ENCODE results near the gene ME2. TPM values are rescaled to one million over a fixed set of nuclear protein-coding genes. Genes with fewer than 3 reads are reported as not detected.
"Not testable (repeated sequence)": the region's sequence is repeated elsewhere in the genome, so short reads cannot be mapped to it uniquely, and the experiment has no call there.

The ME2 gene
- 80.0 and 82.1 TPM in 2 replicates for total RNA-seq

GRCh38 chr18:50878345-50879301 lies at the start of gene ME2:
Gene ME2 (plus strand): TSS chr18:50879118. CDS start chr18:50895821, 16,703 bp downstream.
- intact Hi-C loops (cut with micrococcal nuclease), result loop anchor here (1.0 to 5.0 kb wide), 9 partner anchors 58 to 1066 kb away; partner anchors contain the start of genes ACAA2, ELAC1, MBD1 and MEX3C

GRCh38 chr18:50829644-50830043 lies 49.3 kb upstream of the ME2 start:
- intact Hi-C loops (cut with micrococcal nuclease), result loop anchor here (10.0 kb wide), 1 partner anchor 835 kb away; no protein-coding TSS in a partner anchor

GRCh38 chr18:50830544-50830943 lies 48.4 kb upstream of the ME2 start:
- intact Hi-C loops (cut with micrococcal nuclease), result no loop called here

GRCh38 chr18:50832754-50833153 lies 46.2 kb upstream of the ME2 start:
- intact Hi-C loops (cut with micrococcal nuclease), result no loop called here

- intact Hi-C loops (cut with micrococcal nuclease), result not testable (repeated sequence)
Observed at GRCh38 chr18:50833496-50833895, 45.4 kb upstream of the ME2 start.

GRCh38 chr18:50836521-50836957 lies 42.4 kb upstream of the ME2 start:
- intact Hi-C loops (cut with micrococcal nuclease), result no loop called here

GRCh38 chr18:50839341-50839740 lies 39.6 kb upstream of the ME2 start:
- intact Hi-C loops (cut with micrococcal nuclease), result no loop called here

- intact Hi-C loops (cut with micrococcal nuclease), result no loop called here
Observed at GRCh38 chr18:50839996-50840395, 38.9 kb upstream of the ME2 start.

- intact Hi-C loops (cut with micrococcal nuclease), result no loop called here
Observed at GRCh38 chr18:50842846-50843245, 36.1 kb upstream of the ME2 start.

GRCh38 chr18:50844554-50844953 lies 34.4 kb upstream of the ME2 start:
- intact Hi-C loops (cut with micrococcal nuclease), result no loop called here

- intact Hi-C loops (cut with micrococcal nuclease), result no loop called here
Observed at GRCh38 chr18:50844960-50845359, 34.0 kb upstream of the ME2 start.

GRCh38 chr18:50847192-50847591 lies 31.7 kb upstream of the ME2 start:
- intact Hi-C loops (cut with micrococcal nuclease), result no loop called here

GRCh38 chr18:50848061-50848551 lies 30.8 kb upstream of the ME2 start:
- intact Hi-C loops (cut with micrococcal nuclease), result no loop called here

GRCh38 chr18:50848991-50849390 lies 29.9 kb upstream of the ME2 start:
- intact Hi-C loops (cut with micrococcal nuclease), result no loop called here

GRCh38 chr18:50849419-50849821 lies 29.5 kb upstream of the ME2 start:
- intact Hi-C loops (cut with micrococcal nuclease), result no loop called here

GRCh38 chr18:50850307-50851065 lies 28.4 kb upstream of the ME2 start:
- intact Hi-C loops (cut with micrococcal nuclease), result no loop called here

- intact Hi-C loops (cut with micrococcal nuclease), result no loop called here
Observed at GRCh38 chr18:50853863-50854271, 25.1 kb upstream of the ME2 start.

- intact Hi-C loops (cut with micrococcal nuclease), result no loop called here
Observed at GRCh38 chr18:50855976-50856757, 22.8 kb upstream of the ME2 start.

- intact Hi-C loops (cut with micrococcal nuclease), result not testable (repeated sequence)
Observed at GRCh38 chr18:50857166-50857565, 21.8 kb upstream of the ME2 start.

GRCh38 chr18:50857694-50858093 lies 21.2 kb upstream of the ME2 start:
- intact Hi-C loops (cut with micrococcal nuclease), result no loop called here

All from T-helper 1 cell treated with Interleukin-12 subunit alpha and Interleukin-12 subunit beta and Interleukin-4 antibody, amounts not matched to agents 30 ng/mL and 1 ng/mL, for 36 hours (primary cell).